SK-N-SH treated with all-trans-retinoic acid at 6 μM for 48 hours (cell line): ENCODE data around the gene BHLHA15.

ENCODE experiments used
- ATAC-seq: fragments of 200-7000 bp; cut with Tn5 transposase; 3 replicates; pipeline ENCODE4 v1.9.1; 2020; ENCODE audit warnings: mild to moderate bottlenecking, moderate library complexity
- ARNTL ChIP-seq: fragments of 450-650 bp; formaldehyde crosslinking; IDR thresholded peaks from 2 replicates; pipeline ENCODE4 v1.5.0; 2020; ENCODE audit warnings: low read depth, mild to moderate bottlenecking, moderate library complexity, borderline replicate concordance
- BACH2 ChIP-seq: fragments of 250-450 bp; sonication (Bioruptor Pico); IDR thresholded peaks from 2 replicates; pipeline ENCODE4 v1.9.0; 2021; ENCODE audit warnings: mild to moderate bottlenecking, borderline replicate concordance
- CSDC2 ChIP-seq: fragments of 250-450 bp; sonication (Bioruptor Pico); IDR thresholded peaks from 2 replicates; pipeline ENCODE4 v1.5.0; 2020; ENCODE audit warnings: mild to moderate bottlenecking, moderate library complexity
- CSRNP3 ChIP-seq: fragments of 250-450 bp; sonication (Bioruptor Pico); IDR thresholded peaks from 2 replicates; pipeline ENCODE4 v1.5.1; 2021; ENCODE audit warnings: mild to moderate bottlenecking, moderate library complexity
- ESRRG ChIP-seq: fragments of 250-450 bp; sonication (Bioruptor Pico); IDR thresholded peaks from 2 replicates; pipeline ENCODE4 v1.6.1; 2021; ENCODE audit warnings: mild to moderate bottlenecking
- GLIS3 ChIP-seq: fragments of 250-450 bp; sonication (Bioruptor Pico); IDR thresholded peaks from 2 replicates; pipeline ENCODE4 v1.5.0; 2020; ENCODE audit warnings: mild to moderate bottlenecking, moderate library complexity
- ISL1 ChIP-seq: fragments of 250-450 bp; sonication (Bioruptor Pico); IDR thresholded peaks from 2 replicates; pipeline ENCODE4 v2.1.2; 2022; ENCODE audit warnings: mild to moderate bottlenecking, moderate library complexity
- OSR1 ChIP-seq: fragments of 250-450 bp; sonication (Bioruptor Pico); IDR thresholded peaks from 2 replicates; pipeline ENCODE4 v1.8.0; 2022; ENCODE audit warnings: moderate library complexity, mild to moderate bottlenecking, inconsistent platforms
- PATZ1 ChIP-seq: fragments of 250-450 bp; sonication (Bioruptor Pico); IDR thresholded peaks from 2 replicates; pipeline ENCODE4 v1.8.0; 2020; ENCODE audit warnings: mild to moderate bottlenecking, moderate library complexity, borderline replicate concordance
- POU6F1 ChIP-seq: fragments of 250-450 bp; sonication (Bioruptor Pico); IDR thresholded peaks from 2 replicates; pipeline ENCODE4 v1.8.0; 2021; ENCODE audit warnings: low read depth, mild to moderate bottlenecking, moderate library complexity, borderline replicate concordance
- RARB ChIP-seq: fragments of 250-450 bp; sonication (Bioruptor Pico); IDR thresholded peaks from 2 replicates; pipeline ENCODE4 v1.8.0; 2021; ENCODE audit warnings: mild to moderate bottlenecking, moderate library complexity
- SNAI2 ChIP-seq: fragments of 250-450 bp; sonication (Bioruptor Pico); IDR thresholded peaks from 2 replicates; pipeline ENCODE4 v1.5.0; 2020; ENCODE audit warnings: mild to moderate bottlenecking, moderate library complexity
- TCF4 ChIP-seq: fragments of 250-450 bp; sonication (Bioruptor Pico); IDR thresholded peaks from 2 replicates; pipeline ENCODE4 v1.8.0; 2021; ENCODE audit warnings: mild to moderate bottlenecking, moderate library complexity, borderline replicate concordance
- TSHZ2 ChIP-seq: fragments of 250-450 bp; sonication (Bioruptor Pico); IDR thresholded peaks from 2 replicates; pipeline ENCODE4 v1.5.0; 2020; ENCODE audit warnings: mild to moderate bottlenecking, moderate library complexity
- ZC3H10 ChIP-seq: fragments of 250-450 bp; sonication (Bioruptor Pico); IDR thresholded peaks from 2 replicates; pipeline ENCODE4 v1.5.1; 2021; ENCODE audit warnings: mild to moderate bottlenecking, moderate library complexity
- ZFP3 ChIP-seq: fragments of 250-450 bp; sonication (Bioruptor Pico); IDR thresholded peaks from 2 replicates; pipeline ENCODE4 v1.5.0; 2020; ENCODE audit warnings: mild to moderate bottlenecking, moderate library complexity
- ZFP30 ChIP-seq: fragments of 450-650 bp; formaldehyde crosslinking; IDR thresholded peaks from 2 replicates; pipeline ENCODE4 v1.5.0; 2022; ENCODE audit warnings: mild to moderate bottlenecking, moderate library complexity
- ZNF565 ChIP-seq: fragments of 450-650 bp; formaldehyde crosslinking; conservative IDR thresholded peaks from 2 replicates; pipeline ENCODE4 v1.5.0; 2020; ENCODE audit warnings: low read depth, mild to moderate bottlenecking, moderate library complexity
- ZNF70 ChIP-seq: fragments of 450-650 bp; formaldehyde crosslinking; IDR thresholded peaks from 2 replicates; pipeline ENCODE4 v1.5.0; 2020; ENCODE audit warnings: mild to moderate bottlenecking, moderate library complexity
- ZNF8 ChIP-seq: fragments of 450-650 bp; formaldehyde crosslinking; IDR thresholded peaks from 2 replicates; pipeline ENCODE4 v1.5.0; 2020; ENCODE audit warnings: mild to moderate bottlenecking, moderate library complexity

The BHLHA15 gene

GRCh38 chr7:98177553-98177952 is 33.7 kb upstream of the BHLHA15 start (continued):
- TF ChIP-seq ZFP30 (no peak), ESRRG (CRISPR knock-in tag) (no peak), ZNF565 (no peak), ISL1 (no peak), ARNTL (CRISPR knock-in tag) (no peak), ZNF70 (CRISPR knock-in tag) (no peak), OSR1 (CRISPR knock-in tag) (no peak)

- TF ChIP-seq OSR1 (CRISPR knock-in tag) (no peak), TSHZ2 (CRISPR knock-in tag) (no peak), SNAI2 (CRISPR knock-in tag) (no peak), ZFP3 (no peak), ZNF70 (CRISPR knock-in tag) (no peak), ZFP30 (no peak), ISL1 (no peak), PATZ1 (CRISPR knock-in tag) (no peak), GLIS3 (CRISPR knock-in tag) (no peak), CSDC2 (CRISPR knock-in tag) (no peak), ZNF8 (CRISPR knock-in tag) (no peak), BACH2 (CRISPR knock-in tag) (no peak)
- ATAC-seq = no peak
Measured at GRCh38 chr7:98178321-98178720, 32.9 kb upstream of the BHLHA15 start.

GRCh38 chr7:98178762-98179490 is 32.3 kb upstream of the BHLHA15 start:
- TF ChIP-seq ARNTL (CRISPR knock-in tag) (no peak), PATZ1 (CRISPR knock-in tag) (no peak), OSR1 (CRISPR knock-in tag) (no peak), RARB (CRISPR knock-in tag) (no peak), TCF4 (CRISPR knock-in tag) (no peak), ESRRG (CRISPR knock-in tag) (no peak), CSRNP3 (CRISPR knock-in tag) (no peak), ZC3H10 (CRISPR knock-in tag) (no peak), ZNF565 (no peak), CSDC2 (CRISPR knock-in tag) (no peak), SNAI2 (CRISPR knock-in tag) (no peak), GLIS3 (CRISPR knock-in tag) (no peak), POU6F1 (no peak)
- TF ChIP-seq, all 23 proteins: peak for 0
- no peak for ATAC-seq
